A549 (cell line): Measurements from ENCODE around the gene TMEM248. TPM values are rescaled to one million over a fixed set of nuclear protein-coding genes. Genes with fewer than 3 reads are reported as not detected.
A peak's percentile ranks its signal among the peaks of the same experiment; 100 is the strongest.

ENCODE experiments used
- ATAC-seq, 2 experiments: fragments of 200-7000 bp in 1 of 2; fragments of >200 bp in 1 of 2; cut with Nextera tagmentation in 1 of 2; cut with Tn5 transposase in 1 of 2; 3 replicates each; pipeline versions ENCODE4 v1.8.0 to v1.9.1; 2018 to 2020; ENCODE audit warnings: mild to moderate bottlenecking in 1 of 2, moderate library complexity in 1 of 2
- CTCF ChIA-PET: fragments of 300-600 bp; sonication (Branson Sonifier 250); formaldehyde crosslinking; extraction: SDS; loops from one replicate; lab custom pipeline; 2021; ENCODE audit warnings: antibody characterized with exemption, inconsistent platforms; lab: Yijun Ruan, JAX
- POLR2A ChIA-PET: fragments of 350-600 bp; formaldehyde crosslinking; extraction: SDS; loops from one replicate; lab custom pipeline; 2021; ENCODE audit warnings: antibody characterized with exemption, inconsistent platforms; lab: Yijun Ruan, JAX
- DNase-seq, 2 experiments: peaks; one replicate each; pipeline versions ENCODE4 v3.0.0 to v3.0.0-alpha.2; 2011 to 2016; ENCODE audit warnings: low read depth in 1 of 2, low spot score in 1 of 2
- FAIRE-seq: peaks from 2 replicates; lab custom pipeline; 2011; peaks lifted over from hg19 to GRCh38; lab: Jason Lieb, UNC
- H3K27ac ChIP-seq, 2 experiments: fragments of >200 bp; sonication (Bioruptor Twin); formaldehyde crosslinking; 3 replicates each; pipeline ENCODE4 v1.5.1; 2016 to 2017
- H3K4me1 ChIP-seq: fragments of >200 bp; sonication (Bioruptor Twin); formaldehyde crosslinking; 3 replicates; pipeline ENCODE4 v1.6.1; 2016
- H3K4me2 ChIP-seq: fragments of >200 bp; sonication (Bioruptor Twin); formaldehyde crosslinking; 3 replicates; pipeline ENCODE4 v1.6.1; 2016
- H3K4me3 ChIP-seq: fragments of >200 bp; sonication (Bioruptor Twin); formaldehyde crosslinking; 3 replicates; pipeline ENCODE4 v1.5.1; 2016
- H3K9me3 ChIP-seq: fragments of >200 bp; sonication (Bioruptor Twin); formaldehyde crosslinking; 3 replicates; pipeline ENCODE4 v1.6.1; 2016
- BCL3 ChIP-seq: fragments of >200 bp; sonication (Bioruptor Twin); formaldehyde crosslinking; IDR thresholded peaks from 3 replicates; pipeline ENCODE4 v1.6.1; 2016
- CTCF ChIP-seq: fragments of >200 bp; sonication (Bioruptor Twin); formaldehyde crosslinking; IDR thresholded peaks from 3 replicates; pipeline ENCODE4 v1.5.1; 2016
- E2F6 ChIP-seq: IDR thresholded peaks from 2 replicates; pipeline ENCODE4 v1.6.1; 2012; ENCODE audit warnings: low read depth, borderline replicate concordance
- EHMT2 ChIP-seq: fragments of 200-600 bp; sonication (generic); IDR thresholded peaks from 2 replicates; pipeline ENCODE4 v1.6.1; 2016; ENCODE audit warnings: antibody characterized with exemption, low read depth, mild to moderate bottlenecking, moderate library complexity
- ELK1 ChIP-seq: fragments of 150-350 bp; IDR thresholded peaks from 2 replicates; pipeline ENCODE4 v1.6.1; 2014; ENCODE audit warnings: low read depth, mild to moderate bottlenecking, low read length
- EP300 ChIP-seq, 2 experiments: fragments of >200 bp; sonication (Bioruptor Twin); formaldehyde crosslinking; IDR thresholded peaks; 2 replicates in 1 of 2; 3 replicates in 1 of 2; pipeline ENCODE4 v1.6.1; 2016 to 2017
- ESRRA ChIP-seq: fragments of 150-350 bp; IDR thresholded peaks from 2 replicates; pipeline ENCODE4 v1.6.1; 2014; ENCODE audit warnings: mild to moderate bottlenecking, low read length, borderline replicate concordance
- FOSB ChIP-seq: fragments of 250-450 bp; sonication (Bioruptor Pico); IDR thresholded peaks from 2 replicates; pipeline ENCODE4 v1.5.0; 2020; ENCODE audit warnings: mild to moderate bottlenecking, moderate library complexity
- FOSL2 ChIP-seq, 2 experiments: fragments of 450-650 bp in 1 of 2; fragments of >200 bp in 1 of 2; sonication (Bioruptor Twin) in 1 of 2; formaldehyde crosslinking; IDR thresholded peaks; 2 replicates each; pipeline versions ENCODE4 v1.5.0 to v1.6.1; 2016 to 2020; ENCODE audit warnings: mild to moderate bottlenecking in 1 of 2, moderate library complexity in 1 of 2
- FOXS1 ChIP-seq: fragments of 250-450 bp; sonication (Bioruptor Pico); IDR thresholded peaks from 2 replicates; pipeline ENCODE4 v1.5.0; 2020; ENCODE audit warnings: mild to moderate bottlenecking, moderate library complexity
- GATA3 ChIP-seq: IDR thresholded peaks from 2 replicates; pipeline ENCODE4 v1.6.1; 2012; ENCODE audit warnings: borderline replicate concordance
- HOXA7 ChIP-seq: fragments of 250-450 bp; sonication (Bioruptor Pico); IDR thresholded peaks from 2 replicates; pipeline ENCODE4 v1.5.0; 2020; ENCODE audit warnings: mild to moderate bottlenecking, moderate library complexity
- HOXB13 ChIP-seq: fragments of 250-450 bp; sonication (Bioruptor Pico); IDR thresholded peaks from 2 replicates; pipeline ENCODE4 v1.5.0; 2020; ENCODE audit warnings: low read depth, mild to moderate bottlenecking, moderate library complexity
- HOXB5 ChIP-seq: fragments of 250-450 bp; sonication (Bioruptor Pico); IDR thresholded peaks from 2 replicates; pipeline ENCODE4 v1.5.0; 2020; ENCODE audit warnings: mild to moderate bottlenecking, moderate library complexity
- JUN ChIP-seq, 2 experiments: fragments of >200 bp; sonication (Bioruptor Twin); formaldehyde crosslinking; IDR thresholded peaks; 2 replicates in 1 of 2; 3 replicates in 1 of 2; pipeline ENCODE4 v1.6.1; 2016 to 2017
- JUNB ChIP-seq: fragments of >200 bp; sonication (Bioruptor Twin); formaldehyde crosslinking; IDR thresholded peaks from 2 replicates; pipeline ENCODE4 v1.6.1; 2016
- KDM1A ChIP-seq: fragments of 200-600 bp; sonication (generic); IDR thresholded peaks from 2 replicates; pipeline ENCODE4 v1.6.1; 2016; ENCODE audit warnings: low read depth, mild to moderate bottlenecking
- MAFK ChIP-seq: fragments of 450-650 bp; IDR thresholded peaks from 2 replicates; pipeline ENCODE4 v1.6.1; 2014; ENCODE audit not compliant: partially characterized antibody
- MAX ChIP-seq: IDR thresholded peaks from 2 replicates; pipeline ENCODE4 v1.6.1; 2012
- MYC ChIP-seq: IDR thresholded peaks from 2 replicates; pipeline ENCODE4 v1.6.1; 2012; ENCODE audit warnings: mild to moderate bottlenecking, inconsistent platforms, low read length, improper control_type of control experiment, borderline replicate concordance
- NR3C1 ChIP-seq: fragments of >200 bp; sonication (Bioruptor Twin); formaldehyde crosslinking; IDR thresholded peaks from 3 replicates; pipeline ENCODE4 v1.6.1; 2017
- PBX3 ChIP-seq: IDR thresholded peaks from 2 replicates; pipeline ENCODE4 v1.6.1; 2012
- POLR2A ChIP-seq: IDR thresholded peaks from 2 replicates; pipeline ENCODE4 v1.6.1; 2012; ENCODE audit warnings: mild to moderate bottlenecking, low read length
- RAD21 ChIP-seq, 2 experiments: fragments of >200 bp in 1 of 2; sonication (Bioruptor Twin) in 1 of 2; formaldehyde crosslinking in 1 of 2; IDR thresholded peaks in 1 of 2; conservative IDR thresholded peaks in 1 of 2; 2 replicates in 1 of 2; 3 replicates in 1 of 2; pipeline ENCODE4 v1.6.1; 2012 to 2018; ENCODE audit warnings: inconsistent platforms in 1 of 2
- RARB ChIP-seq: fragments of 250-450 bp; sonication (Bioruptor Pico); IDR thresholded peaks from 2 replicates; pipeline ENCODE4 v1.8.0; 2021; ENCODE audit warnings: mild to moderate bottlenecking, moderate library complexity
- RFX5 ChIP-seq: fragments of 450-650 bp; IDR thresholded peaks from 2 replicates; pipeline ENCODE4 v1.7.1; 2014; ENCODE audit warnings: antibody characterized with exemption, mild to moderate bottlenecking, moderate library complexity
- TFCP2L1 ChIP-seq: fragments of 250-450 bp; sonication (Bioruptor Pico); IDR thresholded peaks from 2 replicates; pipeline ENCODE4 v1.5.0; 2021; ENCODE audit warnings: mild to moderate bottlenecking
- USF2 ChIP-seq: fragments of 450-650 bp; IDR thresholded peaks from 2 replicates; pipeline ENCODE4 v1.6.1; 2014; ENCODE audit warnings: antibody characterized with exemption
- ZSCAN20 ChIP-seq: fragments of 250-450 bp; sonication (Bioruptor Pico); IDR thresholded peaks from 2 replicates; pipeline ENCODE4 v1.8.0; 2022; ENCODE audit warnings: mild to moderate bottlenecking, moderate library complexity
- WGBS: methylation state at CpG from one replicate; pipeline ENCODE4 v1.1.6; 2017; ENCODE audit errors: missing lambda C conversion rate; 5-methylcytosine and 5-hydroxymethylcytosine counted together
- polyA plus RNA-seq, 4 experiments: library from polyadenylated mRNA; depleted of rRNA in 3 of 4; stranded (reverse); fragments of >200 nt; fragmentation: RNase III in 1 of 4; extraction: RNeasy Plus Mini Kit Qiagen cat#74134 plus additional on column Dnase treatment in 1 of 4; gene quantifications; 2 replicates in 3 of 4; 3 replicates in 1 of 4; pipeline ENCODE4 v1.2.3, GENCODE V29; 2011 to 2017

Gene TMEM248
- polyA plus RNA-seq, 2 of the 4 experiments (the other 2 are of a cell fraction): 53.7 to 128 TPM

GRCh38 chr7:66950763-66951162 is 29.7 kb downstream of the TMEM248 start:
- FAIRE-seq (no peak), DNase-seq (no peak), ATAC-seq (no peak)
- H3K4me2 ChIP-seq: no peak overlapping the region
- no peaks in the 10 kb centered on the region for H3K9me3 ChIP-seq
- no peak for TF ChIP-seq PBX3
- TF ChIP-seq NR3C1: no peak
- TF ChIP-seq FOSB (CRISPR knock-in tag): no peak
- TF ChIP-seq RARB (CRISPR knock-in tag): no peak
- TF ChIP-seq EHMT2: no peak
- no peak for TF ChIP-seq POLR2A
- TF ChIP-seq HOXB13 (CRISPR knock-in tag): no peak
- TF ChIP-seq GATA3: no peak
- CTCF ChIA-PET: interaction anchor here (0.7 kb wide), 1 partner anchor 10 kb away, joined by 3 read pairs; no protein-coding TSS in a partner anchor
- H3K27ac ChIP-seq: peak overlapping the region in 1 of 2 experiments; percentile 93; a peak in 3 of 6 replicates
- 91% methylated on average over 8 of the region's 8 CpGs for WGBS
- no peak overlapping the region for H3K4me3 ChIP-seq
- POLR2A ChIA-PET: no interaction called here
- H3K4me1 ChIP-seq: peaks cover 33% of the 10 kb centered on the region

GRCh38 chr7:66952343-66953043 is 31.5 kb downstream of the TMEM248 start:
- peak; percentile 32 for FAIRE-seq
- WGBS: 26% methylated on average over 11 of the region's 11 CpGs
- POLR2A ChIA-PET: interaction anchor here (0.8 to 1.2 kb wide), 3 partner anchors 32 to 108 kb away, joined by 3 read pairs; partner anchors contain the start of gene TMEM248

More at GRCh38 chr7:66952343-66953043, 31.5 kb downstream of the TMEM248 start:
- DNase-seq (peak; percentile 85 to 86), ATAC-seq (peak; percentile 94)
- Histone ChIP-seq H3K27ac (peak overlapping the region; percentile 90 to 93), H3K4me2 (peak overlapping the region; percentile 75), H3K9me3 (no peaks in the 10 kb centered on the region), H3K4me3 (0 out of 3 replicates have a peak overlapping the region, but pooled peaks have one; percentile 12), H3K4me1 (peaks cover 23% of the 10 kb centered on the region)
- CTCF ChIA-PET: interaction anchor here (0.8 kb wide), 1 partner anchor 88 kb away, joined by 3 read pairs; no protein-coding TSS in a partner anchor
- TF ChIP-seq FOSL2 (IDR thresholded peaks at IDR 0.05) (peak; percentile 23; the same call in 1 of the 2 replicates), FOSL2 (CRISPR knock-in tag; IDR thresholded peaks at IDR 0.05) (peak; percentile 68), ESRRA (peak; percentile 62; the same call in 1 of the 2 replicates), RFX5 (no peak), USF2 (no peak), FOXS1 (CRISPR knock-in tag) (no peak), CTCF (no peak), RAD21 (conservative IDR thresholded peaks at IDR 0.05 in 1 of 2, IDR thresholded peaks at IDR 0.05 in 1 of 2) (0 out of 5 replicates have a peak, but pooled peaks of 1 of the 2 experiments have one; percentile 17), FOSB (CRISPR knock-in tag) (no peak), TFCP2L1 (CRISPR knock-in tag) (no peak), E2F6 (peak; percentile 22; the same call in 1 of the 2 replicates), ELK1 (no peak), HOXA7 (CRISPR knock-in tag) (no peak), EP300 (IDR thresholded peaks at IDR 0.05) (peak in 1 of 2 experiments; percentile 40; a peak in 1 of 5 replicates), MYC (no peak), JUN (IDR thresholded peaks at IDR 0.05) (peak in 1 of 2 experiments; percentile 58; a peak in 2 of 5 replicates), KDM1A (no peak), MAX (peak; percentile 79), BCL3 (no peak), HOXB5 (no peak), ZSCAN20 (CRISPR knock-in tag) (no peak), MAFK (peak; percentile 29), GATA3 (peak; percentile 32; the same call in 1 of the 2 replicates), JUNB (0 out of 2 replicates have a peak, but pooled peaks have one; percentile 18), POLR2A (no peak)
